PC-3 (cell line): Measurements from ENCODE around the gene NDUFA8.

Experiments
- EZH2 ChIP-seq: fragments of 300-600 bp; sonication (generic); IDR thresholded peaks from one replicate; pipeline ENCODE4 v1.6.1; 2017; ENCODE audit warnings: antibody characterized with exemption, mild to moderate bottlenecking, low read length; ENCODE audit not compliant: unreplicated experiment
- TF ChIP-seq, protein P1 (sequence below): fragments of 300-600 bp; sonication (generic); conservative IDR thresholded peaks from 2 replicates; pipeline ENCODE4 v1.5.1; 2017; ENCODE audit warnings: antibody characterized with exemption, low read depth, mild to moderate bottlenecking, low read length

DNA sequence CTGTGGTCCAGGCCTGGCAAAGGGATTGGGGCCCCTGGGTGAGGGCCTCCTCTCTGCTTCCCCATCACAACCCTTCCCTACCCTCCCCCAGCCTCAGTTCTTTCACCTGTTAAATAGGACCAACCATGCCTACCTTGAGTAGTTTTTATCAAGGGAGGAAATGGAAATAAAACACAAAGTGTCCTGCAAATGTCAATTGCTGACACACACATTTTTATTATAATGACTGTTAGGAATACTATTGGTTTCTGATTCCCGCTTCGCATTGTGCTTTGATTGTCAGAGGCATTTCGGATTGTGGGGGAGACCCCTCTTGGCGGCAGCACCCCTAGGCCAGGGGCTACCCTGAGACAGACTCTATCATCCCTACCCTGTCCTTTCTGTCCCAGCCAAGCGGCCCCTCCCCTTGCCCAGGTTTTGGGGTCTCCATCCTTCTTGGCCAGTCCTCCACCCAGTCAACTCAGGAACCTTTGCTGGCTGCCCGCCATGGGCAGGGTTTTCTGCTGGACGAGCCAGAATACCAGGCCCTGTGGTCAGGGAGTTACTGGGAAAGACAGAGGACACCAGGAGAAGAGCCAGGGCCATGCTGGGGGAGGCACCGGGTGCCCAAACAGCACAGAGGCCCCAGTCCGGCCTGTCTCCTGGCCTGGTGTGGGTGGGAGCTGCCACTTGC, 48.0 kb downstream of the NDUFA8 start:
- TF ChIP-seq, protein P1, sequence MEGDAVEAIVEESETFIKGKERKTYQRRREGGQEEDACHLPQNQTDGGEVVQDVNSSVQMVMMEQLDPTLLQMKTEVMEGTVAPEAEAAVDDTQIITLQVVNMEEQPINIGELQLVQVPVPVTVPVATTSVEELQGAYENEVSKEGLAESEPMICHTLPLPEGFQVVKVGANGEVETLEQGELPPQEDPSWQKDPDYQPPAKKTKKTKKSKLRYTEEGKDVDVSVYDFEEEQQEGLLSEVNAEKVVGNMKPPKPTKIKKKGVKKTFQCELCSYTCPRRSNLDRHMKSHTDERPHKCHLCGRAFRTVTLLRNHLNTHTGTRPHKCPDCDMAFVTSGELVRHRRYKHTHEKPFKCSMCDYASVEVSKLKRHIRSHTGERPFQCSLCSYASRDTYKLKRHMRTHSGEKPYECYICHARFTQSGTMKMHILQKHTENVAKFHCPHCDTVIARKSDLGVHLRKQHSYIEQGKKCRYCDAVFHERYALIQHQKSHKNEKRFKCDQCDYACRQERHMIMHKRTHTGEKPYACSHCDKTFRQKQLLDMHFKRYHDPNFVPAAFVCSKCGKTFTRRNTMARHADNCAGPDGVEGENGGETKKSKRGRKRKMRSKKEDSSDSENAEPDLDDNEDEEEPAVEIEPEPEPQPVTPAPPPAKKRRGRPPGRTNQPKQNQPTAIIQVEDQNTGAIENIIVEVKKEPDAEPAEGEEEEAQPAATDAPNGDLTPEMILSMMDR: no peak
- no peak for TF ChIP-seq EZH2
